Renal cortex interstitium (tissue), 11 donors: ENCODE results near the gene DLX1. TPM values are rescaled to one million over a fixed set of nuclear protein-coding genes. Genes with fewer than 3 reads are reported as not detected.

Experiments
- DNase-seq, 11 donors: peaks; one replicate each; pipeline ENCODE4 v3.0.0-alpha.2; 2013; ENCODE audit warnings: low read depth in 9 of 11, low spot score in 4 of 11; ENCODE audit errors: extremely low read depth in 1 of 11
- polyA plus RNA-seq, 3 donors: library from polyadenylated mRNA; unstranded; fragments of 120-200 nt; gene quantifications; one replicate each; pipeline ENCODE4 v1.2.1, GENCODE V29; 2013; ENCODE audit not compliant: insufficient read length in 3 of 3

DLX1 gene
- polyA plus RNA-seq, 3 donors, result 0.29 to 0.32 TPM; not detected in 1

DNA sequence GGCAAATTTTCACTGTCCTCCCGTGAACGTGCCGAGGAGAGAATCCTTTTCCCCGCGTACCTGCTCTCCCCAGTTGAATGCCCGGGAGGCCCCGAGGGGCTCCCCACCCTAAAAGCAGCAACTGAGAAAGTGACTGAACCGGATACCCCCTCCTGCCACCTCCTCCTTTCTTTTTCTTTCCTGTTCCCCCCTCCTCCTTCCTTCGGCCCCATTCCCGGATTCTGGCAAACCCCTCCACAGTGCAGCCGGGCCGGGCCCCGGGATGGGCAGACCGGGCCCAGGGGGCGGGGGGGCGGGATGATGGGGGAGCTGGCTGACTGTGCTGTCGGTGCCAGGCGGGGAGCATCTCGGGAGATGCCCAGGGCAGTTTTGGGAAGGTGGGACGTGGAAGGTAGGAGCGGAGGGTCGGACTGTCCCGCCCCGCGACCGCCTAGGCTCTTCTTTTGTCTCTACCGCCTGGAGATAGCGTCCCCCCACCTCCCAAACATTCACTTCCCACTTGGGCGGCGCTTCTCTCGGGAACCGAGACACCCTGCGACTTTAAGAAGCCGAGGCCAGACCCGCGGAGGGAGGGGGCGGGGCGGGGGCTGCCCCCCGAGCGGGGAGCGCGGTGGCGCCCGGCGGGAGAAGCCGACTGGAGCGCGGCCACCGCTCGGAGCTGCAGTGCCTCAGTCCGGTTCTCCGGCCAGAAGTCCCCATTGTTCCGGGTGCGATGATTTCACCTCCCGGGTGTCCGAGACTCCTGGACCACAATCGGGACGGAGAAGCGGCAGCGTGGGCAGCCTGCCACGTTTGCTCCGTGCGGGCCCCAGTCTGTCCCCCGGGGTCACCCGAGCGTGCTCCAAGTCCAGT, 9.2 kb downstream of the DLX1 start:
- DNase-seq, result no peak

DNA sequence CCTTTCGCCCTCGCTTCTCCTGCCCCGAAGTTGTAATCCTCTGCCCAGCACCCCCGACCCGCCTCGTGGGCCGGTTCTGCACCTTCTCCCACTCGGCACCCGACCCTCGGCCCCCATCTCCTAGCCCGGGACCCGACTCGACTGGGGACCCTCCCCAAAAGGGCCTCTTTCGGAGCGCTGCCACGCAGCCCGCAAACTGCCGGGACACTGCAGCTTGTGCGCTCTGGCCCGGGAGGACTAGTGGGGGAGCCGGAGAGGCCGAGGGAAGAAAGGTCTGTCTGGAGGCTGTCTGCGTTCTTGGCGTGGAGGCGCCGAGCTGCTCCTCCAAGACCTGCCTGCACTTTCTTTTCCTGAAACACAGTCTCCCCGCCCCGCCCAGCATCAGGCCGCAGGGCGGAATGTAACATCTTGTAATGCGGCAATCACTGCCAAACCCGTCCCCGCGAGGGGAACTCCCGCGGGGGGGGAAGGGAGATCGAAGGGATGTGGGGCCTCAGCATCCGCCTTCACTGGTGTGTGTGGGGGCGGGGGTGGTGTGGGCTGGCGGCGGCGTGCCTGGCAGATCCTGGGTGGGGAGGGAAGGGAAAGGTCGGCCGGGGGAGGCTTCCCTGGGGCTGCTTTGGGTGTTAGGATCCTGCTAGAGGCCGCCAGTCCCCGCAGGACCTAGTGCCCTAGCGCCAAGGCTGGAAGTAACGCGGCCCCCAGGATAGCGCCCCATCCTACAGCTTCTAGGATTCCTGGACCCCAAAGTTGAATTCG, 10.0 kb downstream of the DLX1 start:
- DNase-seq, result no peak

DNA sequence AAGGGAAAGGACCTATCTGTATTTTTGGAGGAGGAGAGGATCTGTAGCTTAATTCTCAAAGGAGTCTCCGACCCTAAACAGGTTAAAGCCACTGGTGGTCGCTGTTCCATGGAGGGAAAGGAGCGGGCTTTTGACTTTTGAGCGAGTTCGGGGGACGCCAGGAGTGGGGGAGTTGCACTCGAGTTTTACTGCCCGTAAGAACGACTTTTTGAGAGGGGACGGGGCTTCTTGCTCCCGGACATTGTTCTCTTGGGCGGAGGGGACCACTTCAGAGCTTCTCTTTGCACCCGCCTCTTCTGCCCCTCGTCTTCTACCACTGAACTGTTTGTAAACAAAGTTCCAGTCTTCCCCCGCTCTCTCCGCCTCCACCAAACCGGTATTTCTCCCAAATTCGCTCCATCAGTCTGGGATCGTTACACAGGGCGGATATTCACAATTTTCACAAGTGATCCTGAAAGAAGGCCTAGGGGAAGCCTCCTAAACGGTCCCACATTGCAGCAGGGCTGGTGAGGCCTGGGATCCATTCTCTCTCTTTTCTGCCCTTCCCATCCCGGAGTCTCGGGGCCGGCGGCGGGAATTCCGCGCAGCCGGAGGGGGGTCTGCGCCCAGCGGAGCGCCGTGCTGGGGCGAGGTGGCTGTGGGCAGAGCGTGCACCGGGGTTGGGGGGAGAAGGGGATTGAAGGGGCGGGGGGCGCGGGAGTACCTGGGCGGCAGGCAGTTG, 10.8 kb downstream of the DLX1 start:
- no peak for DNase-seq

DNA sequence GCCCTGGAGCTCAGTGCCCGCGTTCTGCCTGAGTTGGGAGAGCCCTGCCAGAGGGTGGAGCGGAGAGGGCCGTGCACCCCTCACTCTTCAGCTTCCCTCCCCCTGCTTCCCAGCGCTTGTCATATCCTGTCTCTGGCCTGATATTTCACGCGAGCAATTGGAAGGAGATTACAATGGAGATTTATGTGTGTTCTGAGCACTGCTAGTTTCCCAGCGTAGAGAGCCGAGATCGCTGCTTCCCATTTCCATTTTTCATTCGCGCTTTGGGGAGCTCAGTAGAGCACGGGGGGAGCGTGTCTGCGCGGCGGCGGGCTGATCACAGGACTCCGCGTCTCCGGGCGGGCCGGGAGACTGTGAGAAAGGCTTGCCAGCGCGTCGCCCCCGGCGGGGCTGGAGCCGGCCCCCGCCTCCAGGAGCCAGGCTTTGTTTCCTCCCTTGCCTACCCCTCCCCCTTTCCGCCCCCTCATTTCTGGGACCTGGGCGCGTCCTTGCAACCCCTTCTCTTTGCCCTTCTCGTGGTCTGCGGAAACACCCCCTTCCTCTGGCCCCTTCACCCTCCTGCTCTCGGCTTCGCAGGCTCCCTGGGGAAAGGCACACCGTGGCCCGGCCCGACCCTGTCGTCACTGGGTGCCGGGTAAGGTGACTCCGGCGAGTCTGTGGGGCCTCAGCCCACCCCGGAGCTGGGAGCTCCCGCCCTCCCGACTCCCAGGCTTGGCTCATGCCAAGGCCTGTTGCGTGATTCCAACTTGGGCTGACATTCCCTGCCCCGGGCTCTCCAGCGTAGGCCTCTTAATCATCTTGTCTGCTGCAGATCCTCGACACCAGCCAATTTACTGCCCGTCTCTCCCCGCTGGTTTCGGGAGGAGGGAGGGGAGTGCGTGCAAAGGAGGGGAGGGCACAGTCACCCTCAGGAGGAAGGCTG, 11.6 kb downstream of the DLX1 start:
- DNase-seq, result no peak

DNA sequence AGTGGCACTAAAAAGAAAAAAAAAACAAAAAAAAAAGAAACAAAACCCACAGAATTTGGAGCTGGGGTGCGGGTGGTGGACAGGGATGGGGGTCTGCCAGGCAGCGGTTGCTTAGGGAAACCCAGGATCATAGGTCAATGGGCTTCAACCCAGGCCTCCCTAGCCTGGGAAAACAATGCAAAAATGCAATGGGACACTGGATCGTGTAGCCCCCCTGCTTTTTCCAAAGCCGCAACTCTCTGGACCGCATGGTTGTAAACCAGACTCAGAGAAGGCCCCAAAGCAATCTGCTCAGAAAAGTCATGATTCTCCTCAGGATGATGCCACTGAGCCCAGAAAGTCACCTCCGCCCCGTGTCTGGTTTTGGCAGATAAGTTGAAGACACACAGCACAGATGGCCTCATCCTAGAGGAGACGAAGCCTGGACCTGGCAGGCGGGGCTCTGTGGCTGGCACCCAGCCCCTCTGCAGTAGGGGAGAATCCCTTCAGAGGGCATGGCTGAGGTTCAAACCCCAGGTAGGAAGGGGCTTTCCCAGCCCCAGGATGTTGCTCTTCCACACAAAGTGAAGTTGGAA, 12.3 kb downstream of the DLX1 start:
- DNase-seq, result no peak

DNA sequence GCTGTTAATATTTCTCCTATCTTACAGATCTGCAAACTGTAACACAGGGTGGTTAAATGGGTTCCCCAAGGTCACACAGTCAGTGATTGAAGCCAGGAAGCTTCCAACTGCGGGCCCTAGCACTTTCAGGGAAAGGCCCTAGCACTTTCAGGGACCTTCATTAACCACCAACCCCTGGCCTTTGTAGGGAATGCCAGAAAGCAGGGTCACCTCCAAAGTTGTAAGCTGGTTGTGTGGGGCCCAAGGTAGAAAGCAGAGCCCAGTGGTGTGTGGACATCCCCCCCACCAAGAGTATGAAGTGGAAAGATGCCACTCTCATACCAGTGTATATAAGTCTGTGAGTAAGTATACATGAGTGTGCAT, 13.0 kb downstream of the DLX1 start:
- no peak for DNase-seq

DNA sequence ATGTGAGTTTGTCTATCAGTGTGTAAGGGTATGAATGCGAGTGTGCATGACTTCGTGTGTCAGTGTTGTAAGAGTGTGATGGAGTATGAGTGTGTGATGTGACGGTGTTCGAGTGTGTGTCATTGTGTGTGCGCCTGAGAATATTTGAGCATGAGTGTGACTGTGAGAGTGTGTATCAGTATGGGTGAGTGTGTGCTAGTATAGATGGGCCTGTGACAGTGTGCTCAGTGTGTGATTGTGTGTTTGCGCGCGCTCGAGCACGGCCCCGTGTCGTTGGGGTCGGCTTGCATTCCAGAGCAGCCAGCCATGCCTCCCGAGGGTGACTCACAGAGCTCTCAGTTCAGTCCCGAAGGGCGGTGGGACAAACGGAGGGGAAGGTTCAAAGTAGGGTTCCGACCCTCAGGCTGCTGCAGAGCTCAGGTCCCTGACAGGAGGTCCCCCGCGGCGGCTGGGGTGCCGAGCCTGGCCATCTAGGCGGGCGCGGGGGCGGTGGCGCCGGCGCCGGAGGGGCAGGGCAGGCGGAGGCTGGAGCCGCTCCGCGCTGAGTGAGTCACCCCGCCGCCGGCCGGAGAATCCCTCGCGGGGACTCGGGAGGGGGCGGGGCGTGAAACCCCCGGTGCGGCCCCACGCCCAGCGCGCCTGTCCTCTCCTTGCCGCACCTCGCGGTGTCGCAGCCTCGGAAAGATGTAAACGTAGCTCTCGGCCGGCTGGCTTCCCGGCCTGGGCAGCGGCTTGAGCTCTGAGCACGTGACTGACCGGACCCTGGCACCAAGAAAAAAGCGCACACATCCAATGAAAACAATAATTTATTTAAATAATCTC, 13.6 kb downstream of the DLX1 start:
- DNase-seq, result no peak

DNA sequence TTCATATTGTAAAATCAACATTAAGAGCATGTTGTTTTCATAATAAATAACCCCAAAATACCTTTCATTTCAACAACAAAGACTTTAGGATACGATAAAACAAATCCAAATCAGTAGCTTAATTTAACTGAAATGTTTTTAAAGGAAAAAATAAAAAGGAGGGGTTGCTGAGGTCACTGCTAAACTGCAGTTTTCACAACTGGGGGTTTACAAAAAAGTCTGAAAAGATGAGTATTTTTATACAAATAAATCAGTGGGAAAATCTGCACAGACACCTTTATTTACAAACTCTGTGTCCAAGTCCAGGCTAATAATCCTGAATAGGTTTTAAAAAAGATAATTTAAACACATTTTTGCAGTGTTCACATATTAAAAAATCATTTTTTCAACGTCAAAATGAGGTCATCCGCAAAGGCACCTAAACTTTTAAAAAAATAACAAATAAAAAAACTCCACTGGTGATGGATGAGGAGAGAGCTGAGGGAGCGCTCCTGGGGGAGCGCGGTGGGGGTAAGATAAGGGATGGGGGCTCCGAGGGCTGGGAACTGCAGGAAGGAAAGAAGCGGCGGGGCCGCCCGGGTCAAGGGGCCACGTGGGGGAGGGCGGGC, 14.3 kb downstream of the DLX1 start:
- DNase-seq, result no peak

DNA sequence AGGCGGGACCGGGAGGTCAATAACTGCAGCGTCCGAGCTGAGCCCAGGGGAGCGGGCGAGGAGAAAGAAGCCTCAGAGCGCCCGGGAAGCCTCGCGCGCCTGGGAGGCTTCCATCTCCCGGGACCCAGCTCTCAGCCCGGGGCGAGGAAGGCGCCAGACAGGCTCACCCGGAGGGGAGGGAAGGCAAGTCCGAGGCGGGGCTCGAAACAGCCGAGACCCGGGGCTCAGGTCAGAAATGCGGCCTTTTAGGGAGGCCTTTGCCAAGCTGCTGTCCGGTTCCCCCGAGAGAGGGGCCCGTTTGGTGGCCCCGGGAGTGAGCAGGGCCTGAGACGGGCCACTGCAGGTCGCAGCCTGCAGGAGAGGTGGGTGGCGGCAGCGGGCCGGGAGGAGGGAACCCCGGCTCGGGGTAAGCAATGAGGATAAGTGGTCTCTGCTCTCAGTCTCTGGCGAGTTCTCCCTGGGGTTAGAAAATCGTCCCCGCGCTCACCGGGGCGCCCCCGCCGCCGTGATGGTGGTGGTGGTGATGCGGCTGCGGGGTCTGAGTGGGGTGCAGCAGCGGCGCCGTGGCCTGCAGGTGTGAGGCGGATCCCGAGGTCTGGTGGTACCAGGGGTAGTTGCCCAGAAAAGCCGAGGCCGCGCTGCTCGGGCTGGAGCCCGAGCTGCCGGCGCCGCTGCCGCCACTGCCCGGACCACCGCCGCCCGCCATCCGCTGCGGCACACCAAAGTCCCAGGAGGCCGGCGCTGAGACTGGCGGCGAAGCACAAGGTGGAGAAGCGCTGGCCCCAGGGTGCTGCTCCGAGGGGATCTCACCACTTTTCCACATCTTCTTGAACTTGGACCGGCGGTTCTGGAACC, 15.0 kb downstream of the DLX1 start:
- no peak for DNase-seq

DNA sequence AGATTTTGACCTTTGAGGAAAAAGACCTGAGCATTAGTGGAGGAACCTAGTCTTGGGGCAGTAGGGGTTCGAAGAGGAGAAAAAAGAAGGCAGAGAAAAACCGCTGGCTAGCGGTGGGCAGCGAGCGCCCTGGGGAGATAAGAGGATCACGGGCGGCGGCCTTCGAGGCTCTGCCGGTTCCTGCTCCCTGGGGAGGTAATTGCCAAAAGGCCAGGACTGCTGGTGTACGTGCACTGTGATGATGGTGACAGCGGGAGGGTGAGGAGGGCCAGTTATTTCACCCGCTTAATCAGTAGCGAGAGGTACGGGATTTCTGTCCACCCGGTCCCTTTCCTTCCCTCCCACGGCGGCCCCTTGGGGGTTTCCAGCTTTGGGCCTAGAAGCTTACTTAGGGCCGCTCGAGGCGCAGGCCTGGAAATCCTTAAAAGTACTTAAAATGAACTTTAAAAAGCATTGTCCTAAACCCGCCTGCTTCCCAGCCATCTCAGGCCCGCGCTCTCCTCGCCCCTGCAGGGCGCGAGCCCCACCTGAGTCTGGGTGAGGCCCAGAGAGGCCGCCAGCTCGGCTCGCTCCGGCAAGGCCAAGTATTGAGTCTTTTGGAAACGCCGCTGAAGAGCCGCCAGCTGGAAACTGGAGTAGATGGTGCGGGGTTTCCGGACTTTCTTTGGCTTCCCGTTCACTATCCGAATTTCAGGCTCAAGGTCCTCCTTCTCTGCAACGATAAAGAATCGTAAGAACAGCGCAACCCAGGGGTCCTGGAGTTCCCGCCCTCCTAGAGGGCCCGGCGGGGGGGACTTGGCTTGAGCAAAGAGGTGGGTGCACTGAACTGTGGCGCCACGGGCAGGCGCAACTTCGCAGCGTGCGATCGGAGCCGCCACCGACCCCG, 15.9 kb downstream of the DLX1 start:
- no peak for DNase-seq

DNA sequence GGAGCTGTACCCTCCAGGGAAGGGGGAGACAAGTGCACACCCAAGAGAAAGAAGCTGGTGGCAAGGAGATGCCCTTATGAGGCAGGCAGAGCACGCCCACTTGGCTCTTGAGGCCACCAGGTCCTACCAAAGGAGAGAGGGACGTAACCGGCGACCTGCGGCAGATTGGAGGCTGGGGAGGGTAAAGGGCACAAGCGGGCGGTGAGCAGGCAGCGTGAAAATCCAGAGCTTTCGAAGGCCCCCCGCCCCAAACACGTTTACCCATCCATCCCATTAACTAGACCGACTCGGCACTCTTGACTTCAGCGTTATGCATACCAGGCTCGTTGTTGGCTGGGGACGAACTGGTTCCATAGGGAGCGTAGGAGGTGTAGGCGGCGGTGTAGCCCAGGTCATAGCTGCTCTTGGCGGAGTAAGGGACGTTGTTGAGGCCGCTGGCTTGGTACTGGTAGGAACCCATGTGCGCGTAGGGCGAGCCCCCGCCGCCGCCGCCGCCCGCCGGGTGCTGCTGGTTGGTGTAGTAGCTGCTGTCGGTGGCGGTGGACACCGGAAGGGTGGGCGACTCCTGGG, 16.6 kb downstream of the DLX1 start:
- DNase-seq, result no peak

DNA sequence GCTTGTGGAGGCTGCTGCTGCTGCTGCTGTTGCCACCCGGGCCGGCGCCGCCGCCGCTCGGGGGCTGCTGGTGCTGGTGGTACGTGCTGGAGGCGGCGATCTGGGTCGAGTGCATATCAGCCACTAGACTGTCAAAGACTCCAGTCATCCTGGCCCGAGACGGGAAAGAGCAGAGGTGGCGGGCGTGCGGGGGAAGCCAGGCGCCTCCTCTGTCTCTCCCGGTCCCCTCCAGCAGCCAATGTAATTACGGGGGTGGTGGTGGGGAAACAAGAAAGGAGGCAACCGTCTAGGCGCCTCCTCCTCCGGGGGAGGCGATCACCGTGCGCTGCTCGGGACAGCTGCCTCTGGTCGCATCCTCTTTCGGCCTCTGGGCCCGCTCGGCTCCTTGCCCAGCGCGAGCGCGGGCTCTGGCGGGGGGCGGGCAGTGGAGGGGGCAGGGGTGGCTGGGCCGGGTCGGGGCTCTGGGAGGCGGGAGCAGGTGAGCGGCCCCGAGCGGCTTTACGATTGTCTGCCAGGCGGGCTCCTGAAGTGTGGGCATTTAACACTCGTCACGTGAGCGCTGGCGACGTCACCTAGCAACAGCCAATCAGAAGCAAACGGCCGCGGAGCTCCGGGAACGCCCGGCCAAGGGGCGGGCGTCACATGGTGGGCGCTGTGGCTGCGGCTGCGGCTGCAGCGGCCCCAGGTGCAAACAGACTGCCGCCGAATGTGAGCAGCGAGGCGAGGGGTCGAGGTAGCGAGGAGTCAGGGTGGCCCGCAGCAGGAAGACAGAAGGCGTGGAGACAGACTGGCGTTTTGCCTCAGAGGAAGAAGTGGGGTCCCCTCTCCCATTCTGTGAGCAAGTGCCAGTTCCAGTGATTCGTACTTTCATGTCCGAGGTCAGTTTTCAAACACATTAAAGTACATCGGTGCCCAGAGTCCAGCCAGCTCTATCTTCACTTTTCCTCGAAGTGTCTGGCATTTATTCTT, 17.4 kb downstream of the DLX1 start, which contains the start of gene DLX2:
Gene DLX2 (minus strand): TSS at position 510 of the 969 bp plus-strand sequence. CDS start 362 bp downstream, at position 148.
- peak in 9 of 11 donors; percentile 71 to 87 (median 83) for DNase-seq

DNA sequence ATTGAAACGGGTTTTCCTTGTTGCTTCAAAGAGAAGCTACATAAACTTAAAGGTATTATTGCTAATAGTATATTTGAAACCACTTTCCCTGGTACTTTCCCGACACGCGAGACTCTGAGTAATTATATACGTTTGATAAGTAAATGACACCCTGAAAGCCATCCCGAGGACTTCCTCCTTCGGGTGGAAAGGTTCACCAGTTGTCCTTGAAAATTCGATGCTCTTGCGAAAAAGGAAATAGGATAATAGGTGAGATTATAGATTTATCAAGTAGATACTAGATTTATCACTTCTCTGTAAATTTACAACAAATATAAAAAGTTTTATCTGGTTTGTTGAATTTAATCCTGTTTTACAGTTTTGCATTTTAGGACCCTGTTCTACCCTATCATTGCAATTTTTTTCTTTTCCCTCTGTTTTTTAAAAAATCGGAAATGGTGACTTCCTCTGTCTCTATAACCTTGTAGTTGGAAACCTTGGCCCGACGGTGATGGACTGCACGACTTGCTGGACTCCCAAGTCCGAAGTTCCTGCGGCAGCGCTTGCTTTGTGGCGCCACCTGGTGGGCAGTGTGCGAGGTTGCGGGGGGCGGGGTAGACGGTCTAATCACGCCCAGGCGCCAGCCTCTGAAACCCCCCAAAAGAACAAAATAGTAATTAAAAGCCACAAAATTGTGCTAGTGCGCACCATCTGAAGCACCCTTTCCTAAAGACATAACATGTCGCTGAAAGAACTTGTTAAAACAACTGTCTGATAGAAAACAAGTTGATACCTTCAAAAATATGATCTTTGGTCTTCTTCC, 18.4 kb downstream of the DLX1 start:
- peak in 7 of 11 donors; percentile 76 to 82 (median 78) for DNase-seq
